Measurements from ENCODE around the gene MRPL45.

MRPL45 gene

GRCh38 chr17:38351412-38352222 is 54.6 kb downstream of the MRPL45 start, which contains the start of gene SOCS7:
Gene SOCS7 (plus strand): TSS chr17:38351844. CDS start chr17:38352053, 209 bp downstream.
- peak within 1 kb of the TSS; percentile 42; the same call in 1 of the 2 replicates for H3K27ac ChIP-seq (ENCODE audit: low read depth, low read length)
- peak within 1 kb of the TSS; percentile 65 for H3K9ac ChIP-seq (ENCODE audit: low read length)
- peak within 1 kb of the TSS; percentile 74 for H3K4me3 ChIP-seq (ENCODE audit: low read depth, low read length)
- peaks cover 37% of the 10 kb centered on the region for H3K4me1 ChIP-seq (ENCODE audit: control insufficient read depth, insufficient read depth, low read length)
- no peaks in the 10 kb centered on the region for H3K27me3 ChIP-seq (ENCODE audit: control insufficient read depth, insufficient read depth, low read length)
- H3K9me3 ChIP-seq (ENCODE audit: control insufficient read depth, insufficient read depth, low read depth, low read length): no peaks in the 10 kb centered on the region
- H3K36me3 ChIP-seq (ENCODE audit: control insufficient read depth, insufficient read depth, low read length): no peaks in the 10 kb centered on the region

- H3K4me1 ChIP-seq (ENCODE audit: control insufficient read depth, insufficient read depth, low read length): peaks cover 37% of the 10 kb centered on the region
- no peaks in the 10 kb centered on the region for H3K27me3 ChIP-seq (ENCODE audit: control insufficient read depth, insufficient read depth, low read length)
- no peaks in the 10 kb centered on the region for H3K36me3 ChIP-seq (ENCODE audit: control insufficient read depth, insufficient read depth, low read length)
- peak overlapping the region; percentile 43 for H3K9ac ChIP-seq (ENCODE audit: low read length)
- peak overlapping the region; percentile 63 for H3K4me3 ChIP-seq (ENCODE audit: low read depth, low read length)
- H3K27ac ChIP-seq (ENCODE audit: low read depth, low read length): no peak overlapping the region
- H3K9me3 ChIP-seq (ENCODE audit: control insufficient read depth, insufficient read depth, low read depth, low read length): no peaks in the 10 kb centered on the region
Measured at GRCh38 chr17:38352245-38353085, 55.5 kb downstream of the MRPL45 start.

- peak overlapping the region; percentile 43 for H3K9ac ChIP-seq (ENCODE audit: low read length)
Measured at GRCh38 chr17:38353086-38353604, 56.2 kb downstream of the MRPL45 start.

GRCh38 chr17:38353668-38354067 is 56.7 kb downstream of the MRPL45 start:
- Histone ChIP-seq H3K27me3 (ENCODE audit: control insufficient read depth, insufficient read depth, low read length) (no peaks in the 10 kb centered on the region), H3K27ac (ENCODE audit: low read depth, low read length) (no peak overlapping the region), H3K4me3 (ENCODE audit: low read depth, low read length) (0 out of 2 replicates have a peak overlapping the region, but pooled peaks have one; percentile 10), H3K36me3 (ENCODE audit: control insufficient read depth, insufficient read depth, low read length) (no peaks in the 10 kb centered on the region), H3K9me3 (ENCODE audit: control insufficient read depth, insufficient read depth, low read depth, low read length) (no peaks in the 10 kb centered on the region), H3K9ac (ENCODE audit: low read length) (no peak overlapping the region), H3K4me1 (ENCODE audit: control insufficient read depth, insufficient read depth, low read length) (peaks cover 38% of the 10 kb centered on the region)

More at GRCh38 chr17:38353086-38353604, 56.2 kb downstream of the MRPL45 start:
- peak overlapping the region; percentile 63 for H3K4me3 ChIP-seq (ENCODE audit: low read depth, low read length)
- no peak overlapping the region for H3K27ac ChIP-seq (ENCODE audit: low read depth, low read length)
- H3K36me3 ChIP-seq (ENCODE audit: control insufficient read depth, insufficient read depth, low read length): no peaks in the 10 kb centered on the region
- peaks cover 37% of the 10 kb centered on the region for H3K4me1 ChIP-seq (ENCODE audit: control insufficient read depth, insufficient read depth, low read length)
- no peaks in the 10 kb centered on the region for H3K27me3 ChIP-seq (ENCODE audit: control insufficient read depth, insufficient read depth, low read length)
- H3K9me3 ChIP-seq (ENCODE audit: control insufficient read depth, insufficient read depth, low read depth, low read length): no peaks in the 10 kb centered on the region

GRCh38 chr17:38354466-38354865 is 57.5 kb downstream of the MRPL45 start:
- Histone ChIP-seq H3K4me1 (ENCODE audit: control insufficient read depth, insufficient read depth, low read length) (peaks cover 38% of the 10 kb centered on the region), H3K36me3 (ENCODE audit: control insufficient read depth, insufficient read depth, low read length) (no peaks in the 10 kb centered on the region), H3K9ac (ENCODE audit: low read length) (no peak overlapping the region), H3K27me3 (ENCODE audit: control insufficient read depth, insufficient read depth, low read length) (no peaks in the 10 kb centered on the region), H3K27ac (ENCODE audit: low read depth, low read length) (no peak overlapping the region), H3K4me3 (ENCODE audit: low read depth, low read length) (no peak overlapping the region), H3K9me3 (ENCODE audit: control insufficient read depth, insufficient read depth, low read depth, low read length) (no peaks in the 10 kb centered on the region)

- Histone ChIP-seq H3K27me3 (ENCODE audit: control insufficient read depth, insufficient read depth, low read length) (no peaks in the 10 kb centered on the region), H3K27ac (ENCODE audit: low read depth, low read length) (no peak overlapping the region), H3K4me3 (ENCODE audit: low read depth, low read length) (no peak overlapping the region), H3K9me3 (ENCODE audit: control insufficient read depth, insufficient read depth, low read depth, low read length) (no peaks in the 10 kb centered on the region), H3K9ac (ENCODE audit: low read length) (peak overlapping the region; percentile 3), H3K36me3 (ENCODE audit: control insufficient read depth, insufficient read depth, low read length) (no peaks in the 10 kb centered on the region), H3K4me1 (ENCODE audit: control insufficient read depth, insufficient read depth, low read length) (peaks cover 36% of the 10 kb centered on the region)
Measured at GRCh38 chr17:38355251-38355650, 58.3 kb downstream of the MRPL45 start.

- Histone ChIP-seq H3K36me3 (ENCODE audit: control insufficient read depth, insufficient read depth, low read length) (no peaks in the 10 kb centered on the region), H3K9ac (ENCODE audit: low read length) (no peak overlapping the region), H3K4me3 (ENCODE audit: low read depth, low read length) (no peak overlapping the region), H3K27me3 (ENCODE audit: control insufficient read depth, insufficient read depth, low read length) (no peaks in the 10 kb centered on the region), H3K9me3 (ENCODE audit: control insufficient read depth, insufficient read depth, low read depth, low read length) (no peaks in the 10 kb centered on the region), H3K4me1 (ENCODE audit: control insufficient read depth, insufficient read depth, low read length) (peaks cover 34% of the 10 kb centered on the region), H3K27ac (ENCODE audit: low read depth, low read length) (no peak overlapping the region)
Measured at GRCh38 chr17:38357486-38358123, 60.6 kb downstream of the MRPL45 start.

GRCh38 chr17:38358586-38359513 is 61.9 kb downstream of the MRPL45 start:
- H3K9ac ChIP-seq (ENCODE audit: low read length): no peak overlapping the region
- no peaks in the 10 kb centered on the region for H3K9me3 ChIP-seq (ENCODE audit: control insufficient read depth, insufficient read depth, low read depth, low read length)
- no peak overlapping the region for H3K4me3 ChIP-seq (ENCODE audit: low read depth, low read length)
- no peaks in the 10 kb centered on the region for H3K27me3 ChIP-seq (ENCODE audit: control insufficient read depth, insufficient read depth, low read length)
- H3K27ac ChIP-seq (ENCODE audit: low read depth, low read length): peak overlapping the region; percentile 33; the same call in 1 of the 2 replicates
- peaks cover 28% of the 10 kb centered on the region for H3K4me1 ChIP-seq (ENCODE audit: control insufficient read depth, insufficient read depth, low read length)
- H3K36me3 ChIP-seq (ENCODE audit: control insufficient read depth, insufficient read depth, low read length): no peaks in the 10 kb centered on the region

GRCh38 chr17:38361694-38362465 is 64.9 kb downstream of the MRPL45 start:
- H3K36me3 ChIP-seq (ENCODE audit: control insufficient read depth, insufficient read depth, low read length): peaks cover 20% of the 10 kb centered on the region
- no peaks in the 10 kb centered on the region for H3K9me3 ChIP-seq (ENCODE audit: control insufficient read depth, insufficient read depth, low read depth, low read length)
- H3K27ac ChIP-seq (ENCODE audit: low read depth, low read length): no peak overlapping the region
- H3K4me3 ChIP-seq (ENCODE audit: low read depth, low read length): no peak overlapping the region
- H3K9ac ChIP-seq (ENCODE audit: low read length): no peak overlapping the region
- H3K4me1 ChIP-seq (ENCODE audit: control insufficient read depth, insufficient read depth, low read length): peaks cover 12% of the 10 kb centered on the region
- no peaks in the 10 kb centered on the region for H3K27me3 ChIP-seq (ENCODE audit: control insufficient read depth, insufficient read depth, low read length)

Measured in HUES6 (cell line).